RPMI7951 (cell line): ENCODE results near the gene ERVMER34-1. TPM values are rescaled to one million over a fixed set of nuclear protein-coding genes. Genes with fewer than 3 reads are reported as not detected.
A peak's percentile ranks its signal among the peaks of the same experiment; 100 is the strongest.

Experiments used
- DNase-seq: peaks from one replicate; pipeline ENCODE4 v3.0.0-alpha.2; 2012; ENCODE audit warnings: low read depth
- total RNA-seq: library from RNA; depleted of rRNA; stranded (reverse); fragments of >200 nt; shearing (Covaris generic); gene quantifications from 2 replicates; pipeline ENCODE4 v1.2.3, GENCODE V29; 2014; rRNA removed

Gene ERVMER34-1
- total RNA-seq, 1 experiment from 2014 or later, result 0.12 TPM

DNA sequence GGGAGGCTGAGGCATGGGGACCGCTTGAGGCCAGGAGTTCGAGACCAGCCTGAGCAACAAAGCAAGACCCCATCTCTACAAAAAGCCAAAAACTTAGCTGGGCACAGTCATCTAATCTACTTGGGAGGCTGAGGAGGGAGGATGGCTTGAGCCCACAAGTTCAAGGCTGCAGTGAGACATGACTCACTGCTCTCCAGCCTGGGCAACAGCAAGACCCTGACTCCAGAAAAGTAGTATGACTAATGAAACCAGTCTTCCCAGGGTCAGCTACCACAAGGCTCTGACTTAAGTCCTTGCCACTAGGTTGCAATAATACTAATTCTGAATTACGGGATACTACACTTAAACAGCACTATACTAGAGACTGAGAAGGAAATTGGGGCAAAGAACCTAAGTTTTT is 33.1 kb downstream of the ERVMER34-1 start:
- peak; percentile 38 for DNase-seq

DNA sequence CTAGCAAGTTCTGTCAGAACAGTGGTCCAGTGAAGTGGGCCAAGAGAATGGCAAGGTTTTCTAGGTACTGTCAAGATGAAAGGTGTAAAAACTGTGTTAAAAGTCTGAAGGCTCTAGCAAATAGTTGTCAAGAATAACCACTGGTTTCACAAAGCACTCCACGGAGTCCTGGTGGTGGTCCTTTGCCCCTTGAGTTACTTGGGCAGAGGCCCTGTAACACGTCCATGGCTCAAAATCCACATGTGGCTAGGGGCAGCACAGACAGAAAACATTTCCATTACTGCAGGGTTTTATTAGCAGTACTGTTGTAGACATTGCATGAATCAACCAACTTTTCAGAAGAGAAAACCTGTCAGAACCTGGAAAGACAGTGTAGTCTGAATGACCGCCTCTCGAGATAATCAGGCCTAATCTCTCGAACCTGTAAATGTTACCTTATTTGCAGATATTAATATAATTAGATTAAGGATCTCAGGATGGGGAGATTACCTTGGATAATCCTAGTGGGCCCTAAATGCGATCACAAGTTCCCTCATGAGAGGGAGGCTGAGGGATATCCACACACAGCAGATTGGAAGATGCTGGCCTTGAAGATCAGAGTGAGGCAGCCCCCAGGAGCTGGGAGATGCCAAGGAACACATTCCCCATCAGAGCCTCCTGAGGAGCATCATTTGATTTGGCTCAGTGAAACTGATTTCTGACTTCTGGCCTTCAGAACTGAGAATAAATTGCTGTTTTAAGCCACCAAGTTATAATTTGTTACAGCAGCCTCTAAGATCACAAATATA is 34.7 kb downstream of the ERVMER34-1 start:
- no peak for DNase-seq

DNA sequence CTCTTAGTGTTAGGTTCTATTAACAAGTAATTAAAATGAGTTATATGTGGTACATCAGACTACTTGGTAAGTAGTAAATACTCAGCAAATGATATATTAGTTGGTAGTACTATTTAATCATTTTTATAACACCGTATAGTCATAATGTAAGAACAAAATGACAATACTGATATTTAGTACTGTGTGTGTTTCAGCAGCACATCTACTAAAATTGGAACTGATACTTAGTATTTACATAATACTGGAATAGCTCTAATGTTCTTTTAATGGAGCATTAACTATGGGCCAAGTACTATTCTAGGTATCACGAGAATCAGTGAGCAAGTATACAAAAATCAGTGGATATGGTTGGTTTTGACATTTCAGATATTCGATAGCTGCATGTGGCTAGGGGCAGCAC is 35.3 kb downstream of the ERVMER34-1 start:
- DNase-seq, result no peak

DNA sequence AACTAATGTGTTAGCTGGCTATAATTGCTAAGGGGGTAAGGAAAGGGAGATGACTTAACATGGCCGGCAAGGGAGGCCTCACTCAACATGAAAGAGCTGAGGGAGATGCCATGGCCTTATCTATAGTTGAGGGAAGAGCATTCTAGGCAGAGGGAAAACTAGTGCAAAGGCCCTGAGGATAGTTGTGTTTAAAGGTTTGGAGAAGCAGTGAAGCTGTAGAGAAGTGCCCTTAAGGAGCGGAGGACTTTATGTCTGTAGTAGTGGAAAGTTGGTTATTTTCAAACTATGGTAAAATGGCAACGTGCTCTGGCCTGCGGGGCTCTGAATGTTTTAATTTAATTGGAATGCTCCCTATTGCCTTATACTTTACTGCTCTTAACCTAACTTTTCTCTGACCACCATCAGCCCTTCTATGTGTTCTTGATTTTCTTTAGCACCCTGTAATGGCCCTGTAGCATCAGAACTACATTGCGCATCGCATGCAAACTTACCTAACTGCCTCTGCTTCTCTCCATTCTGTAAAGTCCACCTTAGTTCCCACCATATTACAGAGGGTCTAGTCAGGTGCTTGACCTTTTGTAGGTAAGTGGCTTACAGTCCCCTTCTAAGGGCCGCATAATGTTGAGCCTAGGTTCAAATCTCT is 35.8 kb downstream of the ERVMER34-1 start:
- DNase-seq, result no peak

DNA sequence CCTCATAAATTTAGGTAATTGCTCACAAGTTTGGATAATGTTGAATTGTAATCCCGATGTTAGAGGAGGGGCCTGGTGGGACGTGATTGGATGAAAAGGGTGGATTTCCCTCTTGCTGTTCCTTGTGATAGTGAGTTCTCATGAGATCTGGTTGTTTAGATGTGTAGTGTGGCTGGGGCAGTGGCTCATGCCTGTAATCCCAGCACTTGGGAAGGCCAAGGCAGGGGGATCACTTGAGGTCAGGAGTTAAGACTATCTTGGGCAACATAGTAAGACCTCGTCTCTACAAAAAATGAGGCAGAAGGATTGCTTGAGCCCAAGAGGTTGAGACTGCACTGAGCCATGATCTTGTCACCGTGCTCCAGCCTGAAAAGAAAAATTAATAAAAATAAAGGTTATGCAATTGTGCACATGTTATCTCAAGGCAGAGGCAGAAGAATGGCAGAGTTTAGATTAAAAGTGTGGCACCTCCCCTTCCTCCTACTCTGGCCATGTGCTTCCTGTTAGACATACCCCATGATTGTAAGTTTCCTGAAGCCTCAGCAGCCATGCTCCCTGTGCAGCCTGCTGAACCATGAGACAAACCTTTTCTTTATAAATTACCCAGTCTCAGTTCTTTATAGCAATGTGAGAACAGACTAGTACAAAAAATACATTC is 36.5 kb downstream of the ERVMER34-1 start:
- no peak for DNase-seq

DNA sequence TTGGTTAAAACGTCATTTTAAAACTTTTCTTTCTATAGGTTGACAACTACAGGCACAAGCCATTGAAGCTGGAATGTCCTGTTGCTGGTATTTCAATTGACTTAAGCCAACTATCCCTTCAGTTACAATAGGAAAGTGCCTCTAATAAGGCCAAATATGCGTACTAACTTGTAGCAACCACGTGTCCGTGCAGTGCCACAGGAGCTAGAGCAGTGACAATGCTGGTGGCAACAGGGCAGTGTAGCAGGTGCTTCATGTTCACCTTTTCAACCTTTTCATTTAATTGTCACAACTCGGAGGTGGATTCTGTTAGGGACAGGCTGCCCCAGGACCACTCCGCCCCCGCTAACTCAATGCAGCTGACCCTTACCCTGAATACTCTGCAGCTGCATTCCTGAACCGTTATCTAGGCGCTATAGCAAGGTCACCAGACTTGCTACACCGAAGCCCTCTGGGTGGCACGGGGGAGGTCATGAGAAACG is 37.7 kb downstream of the ERVMER34-1 start:
- no peak for DNase-seq

DNA sequence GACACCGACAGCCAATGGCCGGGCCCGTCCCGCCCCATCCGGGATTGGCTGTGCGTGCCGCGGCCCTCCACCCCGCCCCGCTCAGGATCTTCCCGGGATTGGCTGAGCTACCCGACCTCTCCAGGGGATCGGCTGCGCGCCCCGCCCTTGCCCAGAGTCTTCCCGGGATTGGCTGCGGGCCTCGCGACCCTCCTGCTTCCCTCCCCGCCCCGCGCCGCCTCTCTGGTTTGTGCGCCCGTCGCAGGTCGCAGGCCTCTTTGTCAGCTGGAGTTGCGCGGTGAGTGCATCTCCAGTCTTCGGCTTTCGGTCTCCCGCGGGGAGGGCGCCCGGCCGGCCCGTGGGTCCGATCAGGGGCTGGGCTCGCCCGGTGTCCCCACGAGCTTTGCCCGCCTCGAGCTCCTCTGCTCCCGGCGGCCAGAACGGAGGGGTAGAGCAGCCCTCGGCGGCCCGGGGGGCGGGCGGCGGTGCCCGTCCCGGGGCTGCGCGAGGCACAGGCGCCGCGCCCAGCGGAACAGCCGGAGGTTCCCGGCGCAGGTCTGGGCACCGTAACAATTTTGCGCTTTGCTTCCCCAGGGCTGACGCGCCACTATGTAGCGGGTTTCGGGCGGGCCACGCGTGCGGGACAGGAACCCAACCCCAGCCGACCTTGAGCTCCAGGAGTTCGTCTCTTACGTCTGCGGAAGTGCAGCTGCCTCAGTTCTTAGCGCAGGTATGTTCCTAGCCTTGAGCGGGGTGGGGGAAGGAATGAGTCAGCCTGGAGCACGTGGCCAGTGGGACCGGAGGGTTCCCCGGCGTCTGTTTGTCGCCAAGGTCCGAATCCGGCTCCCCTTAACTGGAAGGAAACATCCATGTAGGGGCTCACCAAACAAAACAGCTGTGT is 38.7 kb downstream of the ERVMER34-1 start:
- DNase-seq, result peak; percentile 95

DNA sequence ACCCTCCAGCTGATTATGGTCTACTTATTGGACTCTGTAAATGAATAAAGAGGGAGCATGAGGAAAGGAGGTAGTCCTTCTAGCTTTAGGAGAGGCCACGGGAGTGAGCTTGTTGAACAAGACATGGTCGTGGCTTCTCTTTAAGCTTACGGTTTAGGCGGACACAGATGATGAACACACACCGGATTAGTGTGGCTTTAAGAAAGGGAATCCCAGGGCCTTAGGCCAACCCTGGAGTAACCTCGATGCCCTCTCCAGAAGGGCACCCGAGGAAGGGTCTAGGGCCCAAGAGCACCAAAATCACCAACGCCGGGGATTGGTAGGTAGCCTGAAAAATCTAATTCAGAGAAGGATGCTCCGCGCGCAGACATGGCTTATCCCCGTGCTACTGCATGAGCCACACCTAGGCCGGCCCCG is 39.4 kb downstream of the ERVMER34-1 start:
- no peak for DNase-seq

DNA sequence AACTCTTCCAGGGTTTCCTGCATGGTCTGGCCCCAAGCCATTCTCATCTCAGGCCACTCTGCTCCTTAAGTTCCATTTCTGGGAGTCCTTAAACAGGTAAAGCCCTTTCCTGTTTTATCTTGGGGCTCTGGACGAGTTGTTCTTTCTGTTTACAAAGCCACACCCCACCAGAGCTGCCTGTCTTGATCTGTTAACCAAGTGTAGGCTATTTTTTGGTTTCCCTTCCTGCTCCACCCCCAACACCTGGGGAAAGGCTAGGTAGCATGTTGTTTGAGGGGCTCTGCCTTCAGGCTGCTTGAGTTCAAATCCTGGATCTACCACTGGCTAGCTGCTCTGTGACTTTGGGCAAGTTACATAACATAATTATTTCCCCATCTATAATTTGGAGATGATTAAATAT is 40.0 kb downstream of the ERVMER34-1 start:
- DNase-seq, result no peak

DNA sequence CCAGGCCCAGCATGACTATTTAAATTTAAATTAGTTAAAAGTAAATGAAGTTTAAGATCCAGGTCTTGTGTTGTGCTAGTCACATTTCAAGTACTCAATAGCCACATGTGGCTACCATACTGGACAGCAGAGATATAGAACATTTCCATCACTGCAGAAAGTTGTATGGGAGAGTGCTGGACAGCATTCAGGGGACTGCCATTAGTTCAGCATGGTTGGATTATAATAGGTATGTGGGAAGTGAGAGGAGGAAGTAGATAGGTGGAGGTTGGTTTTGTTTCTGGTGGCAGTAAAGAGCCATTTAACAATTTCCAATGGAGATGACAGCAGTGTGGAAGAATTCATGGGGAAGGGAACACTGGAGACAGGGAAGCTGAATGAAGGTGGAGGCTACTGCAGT is 42.1 kb downstream of the ERVMER34-1 start:
- DNase-seq, result no peak

DNA sequence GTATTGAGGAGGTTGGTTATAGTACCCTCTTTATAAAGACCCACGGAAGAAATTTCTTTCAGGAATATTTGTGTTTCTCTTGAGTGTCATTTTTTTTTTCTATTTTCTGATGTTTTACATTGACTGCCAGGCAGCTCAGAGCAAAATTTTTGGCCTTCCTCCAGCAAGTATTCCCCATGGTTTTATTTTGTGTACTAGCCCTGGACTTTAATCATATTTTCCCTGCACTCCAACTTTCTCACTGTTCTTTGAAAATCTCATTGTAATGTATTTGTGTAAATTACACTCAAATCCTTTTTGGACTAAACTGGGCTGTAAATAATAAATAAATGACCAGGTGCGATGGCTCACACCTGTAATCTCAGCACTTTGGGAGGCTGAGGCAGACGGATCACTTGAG is 46.6 kb downstream of the ERVMER34-1 start:
- DNase-seq, result no peak

DNA sequence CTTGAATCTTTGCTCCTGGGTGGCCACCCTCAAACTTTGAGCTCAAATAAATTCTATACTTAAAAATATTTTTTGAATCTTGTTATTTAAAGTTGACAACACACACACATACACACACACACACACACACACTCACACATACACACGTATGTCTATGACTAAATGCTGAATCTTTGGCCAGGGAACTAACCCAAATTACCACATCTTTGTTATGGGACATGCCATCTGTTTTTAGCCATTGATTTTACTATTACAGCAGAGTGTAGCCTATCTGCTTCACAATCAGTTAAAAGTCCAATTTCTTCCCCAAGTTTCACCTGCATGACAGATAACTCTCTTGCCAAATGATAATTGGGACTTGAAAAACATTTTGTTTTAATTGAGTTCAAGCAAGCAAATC is 47.1 kb downstream of the ERVMER34-1 start:
- DNase-seq, result peak; percentile 19

DNA sequence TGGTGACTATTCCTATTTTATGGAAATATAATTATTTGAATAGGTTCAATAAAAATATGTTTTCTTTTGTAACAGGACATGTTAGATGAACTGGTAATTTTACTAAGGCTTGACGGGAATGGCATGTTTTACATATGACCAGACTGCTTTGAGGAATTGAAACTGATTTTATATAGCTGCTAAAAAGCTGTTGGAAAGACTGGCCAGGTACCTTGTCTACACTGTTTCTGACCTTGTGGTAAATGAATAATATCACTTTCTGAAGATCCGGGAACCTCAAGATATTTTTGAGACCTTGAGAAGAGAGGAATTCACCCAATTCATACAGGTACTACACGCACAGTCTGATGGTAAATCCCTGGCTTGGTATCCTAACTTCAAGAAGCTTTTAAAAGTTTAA is 50.0 kb downstream of the ERVMER34-1 start:
- no peak for DNase-seq

DNA sequence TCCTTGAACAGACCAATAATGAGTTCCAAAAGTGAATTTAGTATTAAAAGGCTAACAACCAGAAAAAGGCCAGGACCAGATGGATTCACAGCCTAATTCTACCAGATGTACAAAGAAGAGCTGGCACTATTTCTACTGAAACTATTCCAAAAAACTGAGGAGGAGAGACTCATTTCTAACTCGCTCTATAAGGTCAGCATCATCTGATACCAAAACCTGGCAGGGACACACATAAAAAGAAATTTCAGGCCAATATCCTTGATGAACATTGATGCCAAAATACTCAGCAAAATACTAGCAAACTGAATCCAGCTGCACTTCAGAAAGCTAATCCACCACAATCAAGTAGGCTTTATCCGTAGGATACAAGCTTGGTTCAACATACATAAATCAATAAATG is 56.3 kb downstream of the ERVMER34-1 start:
- DNase-seq, result no peak

DNA sequence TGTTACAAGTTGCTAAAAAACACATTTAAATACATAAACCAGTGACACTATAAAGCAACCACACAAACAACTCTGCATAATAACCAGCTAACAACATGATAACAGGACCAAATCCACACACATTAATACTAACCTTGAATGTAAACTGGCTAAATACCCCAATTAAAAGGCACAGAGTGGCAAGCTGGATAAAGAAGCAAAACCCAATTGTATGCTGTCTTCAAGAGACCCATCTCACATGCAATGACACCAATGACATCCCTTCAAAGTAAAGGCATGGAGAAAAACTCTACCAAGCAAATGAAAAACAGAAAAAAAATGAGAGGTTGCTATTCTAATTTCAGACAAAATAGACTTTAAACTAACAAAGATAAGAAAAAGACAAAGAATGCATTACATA is 57.7 kb downstream of the ERVMER34-1 start:
- no peak for DNase-seq

Other genes starting within 250 kb of the ERVMER34-1 start
- gene USP46, start 92.1 kb downstream of the ERVMER34-1 start, total RNA-seq, result 11.1 and 12.6 TPM in 2 replicates
- 1.2 and 1.9 TPM in 2 replicates for gene RASL11B, start 110.9 kb upstream of the ERVMER34-1 start, total RNA-seq